OCI-LY7 (cell line): ENCODE data around the gene B3GAT3.

ENCODE experiments used
- CTCF ChIP-seq: fragments of 200-600 bp; sonication (generic); conservative IDR thresholded peaks from 2 replicates; pipeline ENCODE4 v1.5.1; 2014; ENCODE audit warnings: mild to moderate bottlenecking, antibody characterized with exemption, low read length, moderate library complexity, mixed read lengths
- EZH2phosphoT487 ChIP-seq: fragments of 200-600 bp; sonication (generic); IDR thresholded peaks from 2 replicates; pipeline ENCODE4 v1.6.1; 2018; ENCODE audit warnings: low read depth, borderline replicate concordance, mild to moderate bottlenecking, mixed run types, antibody characterized with exemption, low read length, moderate library complexity, mixed read lengths

- TF ChIP-seq CTCF (no peak), EZH2phosphoT487 (no peak)
Observed at GRCh38 chr11:62645946-62646824, 24.4 kb upstream of the B3GAT3 start, which contains the start of gene GANAB.
